ENCODE data around the gene MSRB2. TPM values are rescaled to one million over a fixed set of nuclear protein-coding genes. Genes with fewer than 3 reads are reported as not detected.

The MSRB2 gene
- total RNA-seq, 4 donors from 2014 or later, result 15.1 to 26.4 (median 16.6) TPM

- no peak for TF ChIP-seq CTCF (IDR thresholded peaks at IDR 0.05; ENCODE audit: low read depth)
Observed at GRCh38 chr10:23065181-23065948, 30.0 kb upstream of the MSRB2 start.

- no peak for TF ChIP-seq CTCF (IDR thresholded peaks at IDR 0.05; ENCODE audit: low read depth)
Observed at GRCh38 chr10:23067337-23067736, 28.0 kb upstream of the MSRB2 start.

GRCh38 chr10:23067939-23068775, 27.2 kb upstream of the MSRB2 start:
- TF ChIP-seq CTCF (IDR thresholded peaks at IDR 0.05; ENCODE audit: low read depth), result no peak

- TF ChIP-seq CTCF (IDR thresholded peaks at IDR 0.05; ENCODE audit: low read depth), result no peak
Observed at GRCh38 chr10:23069019-23069815, 26.2 kb upstream of the MSRB2 start.

GRCh38 chr10:23070913-23071218, 24.5 kb upstream of the MSRB2 start:
- TF ChIP-seq CTCF (IDR thresholded peaks at IDR 0.05; ENCODE audit: low read depth), result no peak

- no peak for TF ChIP-seq CTCF (IDR thresholded peaks at IDR 0.05; ENCODE audit: low read depth)
Observed at GRCh38 chr10:23073527-23073926, 21.9 kb upstream of the MSRB2 start.

GRCh38 chr10:23075672-23076071, 19.7 kb upstream of the MSRB2 start:
- no peak for TF ChIP-seq CTCF (IDR thresholded peaks at IDR 0.05; ENCODE audit: low read depth)

Measured in subcutaneous adipose tissue (tissue), 4 donors.